ENCODE results near the gene PRDM16. TPM values are rescaled to one million over a fixed set of nuclear protein-coding genes. Genes with fewer than 3 reads are reported as not detected.

PRDM16 gene
- total RNA-seq, 4 donors from 2014 or later = 0.41 to 0.95 TPM; not detected in 2

DNA sequence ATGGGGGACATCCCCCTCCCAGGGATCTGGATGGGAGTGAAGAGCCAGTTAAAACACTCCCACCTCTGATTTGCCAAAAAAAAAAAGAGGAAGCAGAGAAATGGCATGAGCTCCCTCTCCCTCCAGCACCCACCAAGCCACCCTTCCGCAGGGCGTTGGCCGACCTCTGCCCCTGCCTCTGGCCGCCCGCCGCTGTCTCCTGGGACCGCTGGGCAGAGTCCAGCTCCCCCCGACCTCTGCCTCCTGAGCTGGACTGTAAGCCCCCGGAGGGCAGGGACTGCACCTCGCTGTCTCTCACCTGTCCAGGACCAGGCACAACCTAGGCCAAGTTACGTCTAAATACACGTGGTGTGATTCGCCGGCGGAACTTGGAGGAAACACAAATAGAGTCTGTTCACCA, 174.3 kb downstream of the PRDM16 start:
- Histone ChIP-seq H3K9me3 (no peaks in the 10 kb centered on the region), H3K4me1 (peaks cover 0 to 5% (median 2%) of the 10 kb centered on the region in 4 donors), H3K27ac (no peak overlapping the region), H3K27me3 (peaks cover 47% of the 10 kb centered on the region), H3K4me3 (no peak overlapping the region), H3K36me3 (no peaks in the 10 kb centered on the region)
- no peak for DNase-seq
- intact Hi-C loops (cut with DNase I; ENCODE audit: low total_unique reads) = no loop called here
- 84 to 94% methylated on average over 3 to 15 of the region's 15 CpGs for WGBS, 2 donors (ENCODE audit: low coverage in 1 of 2)
- in situ Hi-C loops (cut with MboI; ENCODE audit: low pct_ligation_motif_present in 1 of 4, low pct_unique_long_range_greater_than_20kb in 1 of 4, low sequenced_read_pairs in 3 of 4) = no loop called here
- TF ChIP-seq EP300 (IDR thresholded peaks at IDR 0.05; ENCODE audit: low read depth) = no peak
- no peak for TF ChIP-seq POLR2A (IDR thresholded peaks at IDR 0.05)

DNA sequence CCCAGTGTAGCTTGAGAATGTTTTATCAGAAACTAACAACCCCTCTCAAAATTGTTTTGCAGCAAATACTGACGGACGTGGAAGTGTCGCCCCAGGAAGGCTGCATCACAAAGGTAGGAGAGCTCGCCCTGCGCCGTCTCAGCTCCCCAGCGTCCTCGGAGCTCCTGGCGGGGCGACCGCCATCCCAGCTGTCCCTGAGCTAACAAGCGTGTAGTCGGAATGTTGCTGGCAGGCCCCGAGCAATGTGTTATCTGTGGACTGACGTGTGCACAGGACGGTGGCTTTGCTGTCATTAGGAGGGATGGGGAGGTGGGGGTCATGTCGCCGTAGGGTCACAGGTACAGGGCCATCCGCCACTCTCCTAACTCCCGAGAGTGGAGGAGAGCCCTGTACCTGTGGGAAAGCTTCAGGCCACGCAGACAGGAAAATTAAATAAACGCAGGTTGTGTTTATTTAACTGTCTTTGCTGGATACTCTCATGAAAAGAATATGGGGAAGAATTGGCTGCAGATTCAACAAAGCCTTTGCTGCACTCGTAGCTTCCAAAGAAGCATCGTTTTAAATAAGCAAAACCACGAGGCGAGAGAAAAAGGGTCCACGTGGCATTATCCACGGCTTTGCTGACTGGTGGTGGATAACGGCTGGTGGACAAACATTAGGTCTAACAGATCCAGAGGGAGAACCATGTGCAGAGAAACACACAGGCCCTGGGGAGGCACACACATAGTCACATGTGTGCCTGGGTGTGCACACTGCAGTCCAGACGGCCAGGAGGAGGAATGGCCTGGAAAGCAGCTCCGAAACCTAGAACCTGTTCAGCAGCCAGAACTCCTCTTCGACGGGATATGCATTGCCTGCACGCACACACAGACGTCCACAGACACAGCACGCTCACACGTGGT, 175.3 kb downstream of the PRDM16 start:
- intact Hi-C loops (cut with DNase I; ENCODE audit: low total_unique reads) (no loop called here), in situ Hi-C loops (cut with MboI; ENCODE audit: low pct_ligation_motif_present in 1 of 4, low pct_unique_long_range_greater_than_20kb in 1 of 4, low sequenced_read_pairs in 3 of 4) (no loop called here)
- WGBS, 2 donors (ENCODE audit: low coverage in 1 of 2) = 60 to 72% methylated on average over 3 to 37 of the region's 37 CpGs
- DNase-seq = no peak
- no peaks in the 10 kb centered on the region for H3K9me3 ChIP-seq
- H3K27me3 ChIP-seq = peaks cover 57% of the 10 kb centered on the region
- H3K36me3 ChIP-seq = no peaks in the 10 kb centered on the region
- no peak overlapping the region for H3K4me3 ChIP-seq
- no peak overlapping the region for H3K27ac ChIP-seq
- TF ChIP-seq POLR2A (IDR thresholded peaks at IDR 0.05) = no peak
- TF ChIP-seq, protein P1, sequence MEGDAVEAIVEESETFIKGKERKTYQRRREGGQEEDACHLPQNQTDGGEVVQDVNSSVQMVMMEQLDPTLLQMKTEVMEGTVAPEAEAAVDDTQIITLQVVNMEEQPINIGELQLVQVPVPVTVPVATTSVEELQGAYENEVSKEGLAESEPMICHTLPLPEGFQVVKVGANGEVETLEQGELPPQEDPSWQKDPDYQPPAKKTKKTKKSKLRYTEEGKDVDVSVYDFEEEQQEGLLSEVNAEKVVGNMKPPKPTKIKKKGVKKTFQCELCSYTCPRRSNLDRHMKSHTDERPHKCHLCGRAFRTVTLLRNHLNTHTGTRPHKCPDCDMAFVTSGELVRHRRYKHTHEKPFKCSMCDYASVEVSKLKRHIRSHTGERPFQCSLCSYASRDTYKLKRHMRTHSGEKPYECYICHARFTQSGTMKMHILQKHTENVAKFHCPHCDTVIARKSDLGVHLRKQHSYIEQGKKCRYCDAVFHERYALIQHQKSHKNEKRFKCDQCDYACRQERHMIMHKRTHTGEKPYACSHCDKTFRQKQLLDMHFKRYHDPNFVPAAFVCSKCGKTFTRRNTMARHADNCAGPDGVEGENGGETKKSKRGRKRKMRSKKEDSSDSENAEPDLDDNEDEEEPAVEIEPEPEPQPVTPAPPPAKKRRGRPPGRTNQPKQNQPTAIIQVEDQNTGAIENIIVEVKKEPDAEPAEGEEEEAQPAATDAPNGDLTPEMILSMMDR (IDR thresholded peaks at IDR 0.05) = no peak
- no peak for TF ChIP-seq EP300 (IDR thresholded peaks at IDR 0.05; ENCODE audit: low read depth)
- TF ChIP-seq POLR2AphosphoS5 (IDR thresholded peaks at IDR 0.05) = no peak
- peaks cover 0 to 8% (median 2%) of the 10 kb centered on the region in 4 donors for H3K4me1 ChIP-seq

DNA sequence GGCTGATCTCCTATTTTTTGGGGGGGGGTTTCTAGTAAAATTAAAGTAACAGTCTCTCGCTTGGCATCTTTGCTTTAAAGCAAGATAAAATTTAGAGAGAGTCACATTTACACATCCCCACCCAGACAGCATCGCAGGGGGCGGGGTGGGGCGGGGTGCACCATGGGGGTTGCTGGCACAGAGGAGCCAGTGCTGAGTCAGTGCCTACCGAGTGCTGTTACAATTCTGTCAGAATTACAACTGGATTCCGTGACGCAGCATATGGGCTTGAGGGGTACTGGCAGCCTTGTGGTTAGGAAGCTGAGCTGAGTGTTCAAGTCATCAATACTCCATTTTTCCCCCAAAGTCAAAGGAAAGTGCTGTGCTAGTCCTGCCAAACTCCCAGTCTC, 175.9 kb downstream of the PRDM16 start:
- no peaks in the 10 kb centered on the region for H3K36me3 ChIP-seq
- in situ Hi-C loops (cut with MboI; ENCODE audit: low pct_ligation_motif_present in 1 of 4, low pct_unique_long_range_greater_than_20kb in 1 of 4, low sequenced_read_pairs in 3 of 4) = no loop called here
- no peak for TF ChIP-seq POLR2AphosphoS5 (IDR thresholded peaks at IDR 0.05)
- TF ChIP-seq EP300 (IDR thresholded peaks at IDR 0.05; ENCODE audit: low read depth) = no peak
- TF ChIP-seq, protein P1 (IDR thresholded peaks at IDR 0.05) = no peak
- no peak for TF ChIP-seq POLR2A (IDR thresholded peaks at IDR 0.05)
- peaks cover 0 to 10% (median 3%) of the 10 kb centered on the region in 4 donors for H3K4me1 ChIP-seq
- WGBS, 2 donors (ENCODE audit: low coverage in 1 of 2) = 60 to 65% methylated on average over 1 to 7 of the region's 7 CpGs
- no peak overlapping the region for H3K4me3 ChIP-seq
- peaks cover 58% of the 10 kb centered on the region for H3K27me3 ChIP-seq
- H3K27ac ChIP-seq = no peak overlapping the region
- no peak for DNase-seq
- intact Hi-C loops (cut with DNase I; ENCODE audit: low total_unique reads) = no loop called here
- H3K9me3 ChIP-seq = no peaks in the 10 kb centered on the region

DNA sequence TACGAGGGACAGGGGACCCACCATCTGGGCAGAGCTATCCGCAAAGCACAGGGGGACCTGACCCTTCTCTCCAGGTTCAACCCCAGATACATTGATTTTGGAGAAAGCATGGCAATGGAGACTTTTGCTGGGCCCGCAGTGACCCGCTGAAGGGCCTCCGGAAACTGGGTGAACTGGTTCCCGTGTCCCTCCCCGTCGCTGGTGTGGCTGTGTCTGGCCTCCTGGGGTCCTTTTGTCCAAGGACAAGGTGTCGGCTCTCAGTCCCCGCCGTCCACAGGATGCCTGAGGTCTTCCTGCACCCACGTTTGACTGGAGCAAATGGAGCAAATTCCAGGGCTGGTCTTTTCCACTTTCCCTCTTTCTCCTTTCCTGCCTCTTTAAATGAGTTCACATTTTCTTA, 176.3 kb downstream of the PRDM16 start:
- WGBS, 2 donors (ENCODE audit: low coverage in 1 of 2) = 70% methylated on average over 12 of the region's 12 CpGs; no CpG with 5 or more reads in 1 of the 2 donors
- no peak for DNase-seq
- intact Hi-C loops (cut with DNase I; ENCODE audit: low total_unique reads) = no loop called here
- Histone ChIP-seq H3K9me3 (no peaks in the 10 kb centered on the region), H3K36me3 (no peaks in the 10 kb centered on the region), H3K4me1 (peaks cover 0 to 11% (median 5%) of the 10 kb centered on the region in 4 donors), H3K4me3 (no peak overlapping the region), H3K27me3 (peaks cover 58% of the 10 kb centered on the region), H3K27ac (no peak overlapping the region)
- in situ Hi-C loops (cut with MboI; ENCODE audit: low pct_ligation_motif_present in 1 of 4, low pct_unique_long_range_greater_than_20kb in 1 of 4, low sequenced_read_pairs in 3 of 4) = no loop called here
- TF ChIP-seq EP300 (IDR thresholded peaks at IDR 0.05; ENCODE audit: low read depth) = no peak
- TF ChIP-seq, protein P1 (IDR thresholded peaks at IDR 0.05) = no peak
- TF ChIP-seq POLR2A (IDR thresholded peaks at IDR 0.05) = no peak
- TF ChIP-seq POLR2AphosphoS5 (IDR thresholded peaks at IDR 0.05) = no peak
